Memory B cell (primary cell): ENCODE measurements around the gene PCMT1.
A peak's percentile ranks its signal among the peaks of the same experiment; 100 is the strongest.
"Not testable (repeated sequence)": the region's sequence is repeated elsewhere in the genome, so short reads cannot be mapped to it uniquely, and the experiment has no call there.

Experiments
- ATAC-seq: fragments of 150-1000 bp; cut with Tn5 transposase; 2 replicates; pipeline ENCODE4 v1.10.0; 2021; ENCODE audit warnings: low read depth, mild to moderate bottlenecking, moderate library complexity
- DNase-seq, 2 donors: peaks; one replicate each; pipeline ENCODE4 v3.0.0; 2022; ENCODE audit warnings: low spot score in 2 of 2
- H3K27ac Mint-ChIP-seq: one replicate; pipeline ENCODE4 v1.8.0; 2022; ENCODE audit warnings: mild to moderate bottlenecking, moderate library complexity, mixed read lengths
- H3K27me3 Mint-ChIP-seq: one replicate; pipeline ENCODE4 v1.8.0; 2022; ENCODE audit warnings: mixed read lengths
- H3K36me3 Mint-ChIP-seq: one replicate; pipeline ENCODE4 v1.8.0; 2022; ENCODE audit warnings: mild to moderate bottlenecking, mixed read lengths
- H3K4me1 Mint-ChIP-seq: one replicate; pipeline ENCODE4 v1.8.0; 2022; ENCODE audit warnings: mixed read lengths
- H3K4me3 Mint-ChIP-seq: one replicate; pipeline ENCODE4 v1.8.0; 2022; ENCODE audit warnings: mild to moderate bottlenecking, moderate library complexity, mixed read lengths
- H3K9me3 Mint-ChIP-seq: one replicate; pipeline ENCODE4 v1.8.0; 2022; ENCODE audit warnings: mixed read lengths

The PCMT1 gene

DNA sequence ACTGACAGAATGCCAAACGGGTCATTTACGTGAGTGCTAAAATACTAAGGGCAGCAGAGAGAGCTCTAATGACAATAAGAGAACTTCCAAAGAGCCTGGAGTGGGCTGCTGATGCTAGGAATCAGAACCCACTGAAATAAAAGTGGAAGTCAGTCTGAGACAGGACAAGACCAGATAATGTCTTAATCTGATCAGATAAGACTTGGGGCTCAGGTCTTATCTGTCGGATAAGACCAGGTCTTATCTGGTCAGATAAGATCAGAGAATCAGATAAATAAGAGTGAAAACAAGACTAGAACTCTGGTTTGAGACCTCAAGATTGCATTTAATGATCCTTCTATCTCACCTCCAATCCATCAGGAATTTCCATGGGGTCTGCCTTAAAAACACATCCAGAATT lies 96.0 kb downstream of the PCMT1 start:
- Mint-ChIP-seq H3K4me3 (no peak overlapping the region), H3K9me3 (no peaks in the 10 kb centered on the region), H3K36me3 (no peaks in the 10 kb centered on the region), H3K4me1 (no peaks in the 10 kb centered on the region), H3K27ac (no peak overlapping the region), H3K27me3 (peaks cover 3% of the 10 kb centered on the region)
- no peak for DNase-seq
- ATAC-seq = no peak

DNA sequence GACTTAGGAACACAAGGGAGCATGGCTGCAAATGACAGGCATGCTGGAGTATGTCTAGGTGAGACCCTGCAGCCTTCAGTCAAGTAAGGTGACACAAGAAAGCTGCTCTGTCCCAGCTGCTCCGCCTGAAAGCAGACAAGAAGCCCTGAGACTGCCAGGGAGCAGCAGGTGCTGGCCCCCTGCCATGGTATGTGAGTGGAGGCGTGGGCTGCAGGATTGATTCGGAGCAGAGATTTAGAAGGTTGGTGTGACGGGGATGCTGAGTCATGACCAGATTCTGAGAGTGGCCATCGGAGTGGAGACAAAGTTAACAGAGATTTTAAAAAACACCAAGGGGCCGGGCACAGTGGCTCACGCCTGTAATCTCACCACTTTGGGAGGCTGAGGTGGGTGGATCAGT lies 96.8 kb downstream of the PCMT1 start:
- Mint-ChIP-seq H3K4me3 (no peak overlapping the region), H3K27ac (no peak overlapping the region), H3K9me3 (no peaks in the 10 kb centered on the region), H3K27me3 (peaks cover 3% of the 10 kb centered on the region), H3K36me3 (peaks cover 2% of the 10 kb centered on the region), H3K4me1 (peaks cover 4% of the 10 kb centered on the region)
- DNase-seq = no peak
- ATAC-seq = no peak

DNA sequence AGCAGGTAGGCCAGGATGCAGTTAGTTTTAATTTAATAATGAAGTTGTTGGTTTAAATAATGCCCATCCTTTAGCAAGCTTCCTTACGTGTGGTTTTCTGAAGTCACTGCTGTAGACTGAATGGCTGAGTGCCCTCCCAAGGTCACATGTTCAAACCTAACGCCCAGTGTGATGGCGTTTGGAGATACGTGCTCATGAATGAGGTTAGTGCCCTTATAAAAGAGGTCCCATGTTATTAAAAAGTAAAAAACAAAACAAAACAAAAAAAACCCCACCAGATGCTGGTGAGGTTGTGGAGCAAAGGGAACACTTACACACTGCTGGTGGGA lies 98.4 kb downstream of the PCMT1 start:
- no peak for ATAC-seq
- peaks cover 2% of the 10 kb centered on the region for H3K36me3 Mint-ChIP-seq
- peaks cover 17% of the 10 kb centered on the region for H3K4me1 Mint-ChIP-seq
- H3K27me3 Mint-ChIP-seq = peaks cover 3% of the 10 kb centered on the region
- no peak overlapping the region for H3K27ac Mint-ChIP-seq
- no peak for DNase-seq
- H3K9me3 Mint-ChIP-seq = peaks cover 1% of the 10 kb centered on the region
- H3K4me3 Mint-ChIP-seq = no peak overlapping the region

DNA sequence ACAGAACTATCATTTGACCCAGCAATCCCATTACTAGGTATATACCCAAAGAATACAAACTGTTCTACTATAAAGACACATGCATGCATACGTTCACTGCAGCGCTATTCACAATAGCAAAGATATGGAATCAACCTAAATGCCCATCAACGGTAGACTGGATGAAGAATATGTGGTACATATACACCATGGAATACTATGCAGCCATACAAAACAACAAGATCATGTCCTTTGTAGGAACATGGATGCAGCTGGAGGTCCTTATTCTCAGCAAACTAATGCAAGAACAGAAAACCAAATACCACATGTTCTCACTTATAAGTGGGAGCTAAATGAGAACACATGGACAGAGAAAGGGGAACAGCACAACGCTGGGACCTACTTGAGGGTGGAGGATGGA lies 98.8 kb downstream of the PCMT1 start:
- H3K4me3 Mint-ChIP-seq, H3K27ac Mint-ChIP-seq, H3K27me3 Mint-ChIP-seq, H3K9me3 Mint-ChIP-seq, ATAC-seq, H3K36me3 Mint-ChIP-seq, DNase-seq: not testable (repeated sequence)
- H3K4me1 Mint-ChIP-seq = peaks cover 21% of the 10 kb centered on the region

DNA sequence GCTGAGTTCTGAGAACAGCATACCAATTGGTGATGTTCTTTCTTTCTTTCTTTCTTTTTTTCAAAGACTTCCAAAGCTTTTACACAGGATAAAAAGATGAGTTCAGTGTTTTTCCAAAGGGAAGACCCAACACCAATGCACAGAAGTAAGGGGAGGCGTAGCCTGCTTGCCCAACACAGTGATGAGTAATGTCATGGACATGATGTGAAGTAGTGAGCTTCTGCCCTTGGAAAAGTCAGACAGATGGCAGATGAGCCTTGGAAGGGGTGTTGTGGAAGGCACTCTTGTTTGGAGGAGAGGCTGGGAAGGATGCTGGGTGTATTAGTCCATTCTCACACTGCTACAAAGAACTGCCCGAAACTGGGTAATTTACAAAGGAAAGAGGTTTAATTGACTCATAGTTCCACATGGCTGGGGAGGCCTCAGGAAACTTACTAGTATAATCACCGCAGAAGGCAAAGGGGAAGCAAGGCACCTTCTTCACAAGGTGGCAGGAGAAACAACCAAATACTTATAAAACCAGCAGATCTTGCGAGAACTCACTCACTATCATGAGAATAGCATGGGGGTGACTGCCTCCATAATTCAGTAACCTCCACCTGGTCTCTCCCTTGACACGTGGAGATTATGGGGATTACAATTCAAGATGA lies 102.0 kb downstream of the PCMT1 start:
- no peak for DNase-seq
- peaks cover 2% of the 10 kb centered on the region for H3K27me3 Mint-ChIP-seq
- ATAC-seq = peak; percentile 26
- peaks cover 2% of the 10 kb centered on the region for H3K36me3 Mint-ChIP-seq
- peaks cover 28% of the 10 kb centered on the region for H3K4me1 Mint-ChIP-seq
- H3K4me3 Mint-ChIP-seq = peak overlapping the region; percentile 67
- peak overlapping the region; percentile 77 for H3K27ac Mint-ChIP-seq
- peaks cover 1% of the 10 kb centered on the region for H3K9me3 Mint-ChIP-seq

DNA sequence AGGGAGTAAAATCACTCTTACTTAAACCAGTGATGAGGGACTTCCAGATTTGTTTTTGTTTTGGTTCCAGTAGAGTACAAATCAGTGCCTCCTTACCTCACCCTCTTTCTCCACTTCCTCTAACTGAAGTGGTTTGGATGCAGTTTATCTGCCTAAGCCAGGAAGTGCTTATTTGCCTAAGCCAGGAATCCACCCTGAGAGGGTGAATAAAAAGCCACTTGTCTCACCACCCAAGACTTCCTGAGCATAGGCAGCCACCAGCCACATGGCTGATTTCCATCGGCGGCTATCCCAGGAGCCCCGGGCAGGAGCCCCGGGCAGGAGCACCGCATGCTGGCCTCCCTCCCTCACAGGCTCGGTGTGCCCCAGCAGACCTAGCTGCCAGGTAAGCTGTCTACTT lies 102.6 kb downstream of the PCMT1 start:
- Mint-ChIP-seq H3K4me3 (peak overlapping the region; percentile 67), H3K27me3 (peaks cover 2% of the 10 kb centered on the region), H3K27ac (peak overlapping the region; percentile 77), H3K4me1 (peaks cover 28% of the 10 kb centered on the region), H3K36me3 (peaks cover 2% of the 10 kb centered on the region), H3K9me3 (peaks cover 1% of the 10 kb centered on the region)
- ATAC-seq = peak; percentile 99
- DNase-seq = peak; percentile 16 to 57

DNA sequence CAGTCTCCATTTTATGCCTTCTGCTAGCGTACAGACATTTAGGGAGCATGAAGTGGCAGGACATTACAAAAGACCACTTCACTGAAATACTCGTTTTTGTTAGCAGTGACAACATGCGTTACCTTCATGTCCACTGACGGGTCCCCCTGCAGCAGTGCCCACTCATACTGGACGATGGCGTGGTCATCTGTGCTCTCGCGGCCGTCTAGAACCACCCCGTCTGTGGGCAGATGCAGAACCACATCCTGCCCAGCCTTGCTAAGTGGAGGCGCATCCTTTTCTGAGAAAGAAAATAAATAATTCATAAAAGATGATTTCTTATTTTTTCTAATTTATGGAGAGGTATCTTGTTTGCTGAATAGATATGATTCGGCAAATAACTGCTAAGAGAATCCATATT lies 103.3 kb downstream of the PCMT1 start:
- no peak overlapping the region for H3K27ac Mint-ChIP-seq
- DNase-seq = no peak
- ATAC-seq = no peak

DNA sequence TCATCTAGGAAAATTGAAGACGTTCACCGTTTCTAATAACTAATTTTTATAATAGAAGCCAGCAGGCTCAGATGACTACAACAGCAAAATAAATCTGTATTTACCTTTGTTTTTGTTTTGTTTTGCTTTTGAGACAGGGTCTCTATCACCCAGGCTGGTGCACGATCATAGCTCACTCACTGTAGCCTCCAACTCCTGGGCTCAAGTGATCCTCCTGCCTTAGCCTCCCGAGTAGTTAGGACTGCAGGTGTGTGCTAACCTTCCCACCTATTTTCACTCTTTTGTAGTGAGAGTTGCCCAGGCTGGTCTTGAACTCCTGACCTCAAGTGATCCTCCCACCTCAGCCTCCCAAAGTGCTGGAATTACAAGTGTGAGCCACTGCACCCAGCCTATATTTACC lies 104.5 kb downstream of the PCMT1 start:
- not testable (repeated sequence) for H3K9me3 Mint-ChIP-seq

More for the DNA sequence above, 103.3 kb downstream of the PCMT1 start:
- Mint-ChIP-seq H3K36me3 (peaks cover 2% of the 10 kb centered on the region), H3K4me3 (peak overlapping the region; percentile 67), H3K9me3 (peaks cover 1% of the 10 kb centered on the region), H3K27me3 (peaks cover 2% of the 10 kb centered on the region), H3K4me1 (peaks cover 28% of the 10 kb centered on the region)

DNA sequence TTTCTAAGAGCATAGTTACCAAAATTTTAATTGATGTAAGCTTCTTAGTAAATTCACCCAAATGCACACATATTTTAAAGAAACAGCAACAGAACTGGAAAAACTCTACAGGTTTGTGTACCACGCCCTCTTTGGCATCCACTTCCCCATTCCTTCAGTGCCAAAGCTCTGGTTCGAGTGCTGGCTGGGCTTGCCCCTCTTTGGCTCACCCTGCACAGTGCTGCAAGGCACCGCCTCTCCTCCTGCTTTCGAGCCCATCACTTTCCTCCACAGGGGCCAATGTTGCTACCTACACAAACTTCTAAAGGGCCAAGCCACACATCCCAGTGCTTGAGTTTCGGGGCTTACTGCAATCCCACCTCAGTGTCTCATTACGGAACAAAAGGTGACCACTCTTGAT lies 105.0 kb downstream of the PCMT1 start:
- ATAC-seq = no peak
- peaks cover 28% of the 10 kb centered on the region for H3K4me1 Mint-ChIP-seq
- H3K27me3 Mint-ChIP-seq = peaks cover 2% of the 10 kb centered on the region
- H3K4me3 Mint-ChIP-seq = no peak overlapping the region
- H3K27ac Mint-ChIP-seq = no peak overlapping the region
- peaks cover 1% of the 10 kb centered on the region for H3K9me3 Mint-ChIP-seq
- no peak for DNase-seq
- peaks cover 2% of the 10 kb centered on the region for H3K36me3 Mint-ChIP-seq

More for the DNA sequence above, 104.5 kb downstream of the PCMT1 start:
- peak overlapping the region; percentile 11 for H3K4me3 Mint-ChIP-seq
- H3K27me3 Mint-ChIP-seq, H3K36me3 Mint-ChIP-seq, DNase-seq, H3K27ac Mint-ChIP-seq, ATAC-seq: not testable (repeated sequence)
- H3K4me1 Mint-ChIP-seq = peaks cover 28% of the 10 kb centered on the region

DNA sequence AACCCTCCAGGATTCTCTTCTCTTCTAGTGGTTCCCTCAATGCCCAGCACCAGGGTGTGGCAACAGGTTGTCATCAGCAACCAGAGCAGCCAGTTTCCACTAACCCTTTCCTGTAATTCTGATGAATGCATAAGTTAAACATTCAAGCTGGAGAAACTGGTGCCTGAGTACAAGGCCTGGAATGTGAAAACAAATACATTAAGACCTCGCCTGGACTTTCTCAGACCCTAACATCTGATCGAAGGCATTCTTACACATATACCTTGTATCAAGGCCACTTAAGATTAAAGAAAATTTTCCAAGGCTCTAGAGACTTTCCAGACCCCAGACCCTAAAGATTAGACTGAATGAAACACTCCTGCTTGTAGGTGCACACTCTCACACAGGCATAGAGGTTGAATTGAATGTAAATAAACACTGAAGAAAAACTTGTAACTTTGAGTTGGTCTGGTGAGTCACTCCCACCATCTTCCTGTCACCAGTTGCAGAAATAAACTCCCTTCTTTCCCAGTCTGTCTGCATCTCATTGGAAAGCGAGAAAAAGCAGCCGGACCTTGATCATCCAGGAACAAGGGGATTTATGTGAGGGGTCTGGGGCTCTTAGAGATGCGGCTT lies 105.6 kb downstream of the PCMT1 start:
- Mint-ChIP-seq H3K27ac (no peak overlapping the region), H3K9me3 (peaks cover 1% of the 10 kb centered on the region), H3K4me1 (peaks cover 28% of the 10 kb centered on the region), H3K4me3 (no peak overlapping the region), H3K36me3 (peaks cover 2% of the 10 kb centered on the region), H3K27me3 (no peaks in the 10 kb centered on the region)
- ATAC-seq = no peak
- DNase-seq = no peak

DNA sequence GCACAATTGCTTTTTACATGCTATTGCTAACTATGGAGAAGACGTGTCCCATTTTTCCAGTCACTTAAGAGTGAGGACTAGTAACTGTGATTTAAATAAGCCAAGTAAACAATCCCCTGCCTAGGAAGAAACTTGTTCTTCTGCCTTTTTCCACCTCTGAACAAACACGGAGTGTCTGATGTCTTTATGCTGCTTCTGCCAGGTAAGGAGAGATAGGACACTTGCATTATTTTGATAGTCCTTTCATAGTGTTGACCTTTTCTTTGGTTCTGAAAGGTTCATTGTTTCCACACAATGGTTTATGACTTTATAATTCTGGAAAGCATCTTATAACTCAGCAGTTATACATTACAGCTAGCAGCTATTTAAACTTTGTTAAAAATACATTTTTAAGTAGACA lies 106.2 kb downstream of the PCMT1 start:
- peaks cover 5% of the 10 kb centered on the region for H3K27me3 Mint-ChIP-seq
- peaks cover 1% of the 10 kb centered on the region for H3K9me3 Mint-ChIP-seq
- DNase-seq (no peak), ATAC-seq (no peak)
- H3K27ac Mint-ChIP-seq = no peak overlapping the region
- H3K4me3 Mint-ChIP-seq = no peak overlapping the region
- H3K36me3 Mint-ChIP-seq = peaks cover 2% of the 10 kb centered on the region
- peaks cover 28% of the 10 kb centered on the region for H3K4me1 Mint-ChIP-seq

DNA sequence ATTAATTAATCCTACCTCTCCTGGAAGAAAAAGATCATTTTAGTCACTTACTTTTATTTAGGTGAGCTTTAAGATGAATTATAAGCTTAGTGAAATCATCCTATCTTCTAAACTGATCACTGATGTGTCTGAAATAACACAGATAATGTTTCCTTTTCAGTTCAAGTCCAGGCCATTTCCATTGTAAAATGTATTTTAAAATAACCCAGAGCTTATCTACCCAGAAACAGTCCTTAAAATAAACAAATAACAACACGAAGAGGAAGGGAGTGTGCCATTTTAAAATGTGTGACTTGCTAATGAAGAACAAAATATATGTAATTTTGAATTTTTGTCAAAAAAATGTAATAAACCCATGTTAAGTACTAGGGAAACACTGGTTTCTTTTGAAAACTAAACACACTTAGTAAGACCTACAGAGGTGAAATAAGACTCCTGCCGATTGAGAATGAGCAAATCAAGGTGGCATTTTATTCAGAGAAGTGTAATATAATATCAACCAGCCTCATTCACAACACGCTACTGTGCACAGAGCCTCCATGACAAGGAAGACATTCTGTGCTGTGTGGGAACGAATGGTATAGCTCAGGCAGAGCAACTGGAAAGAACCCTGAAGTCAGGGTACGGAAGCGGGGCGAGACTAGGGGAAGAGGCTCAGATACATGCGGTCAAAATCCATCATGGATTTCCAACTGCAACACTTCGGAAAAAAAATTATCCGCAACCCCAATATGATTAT lies 106.9 kb downstream of the PCMT1 start:
- H3K27ac Mint-ChIP-seq = no peak overlapping the region
- ATAC-seq (no peak), DNase-seq (no peak)
- no peak overlapping the region for H3K4me3 Mint-ChIP-seq
- no peaks in the 10 kb centered on the region for H3K36me3 Mint-ChIP-seq
- peaks cover 1% of the 10 kb centered on the region for H3K9me3 Mint-ChIP-seq
- H3K27me3 Mint-ChIP-seq = peaks cover 10% of the 10 kb centered on the region
- peaks cover 23% of the 10 kb centered on the region for H3K4me1 Mint-ChIP-seq

DNA sequence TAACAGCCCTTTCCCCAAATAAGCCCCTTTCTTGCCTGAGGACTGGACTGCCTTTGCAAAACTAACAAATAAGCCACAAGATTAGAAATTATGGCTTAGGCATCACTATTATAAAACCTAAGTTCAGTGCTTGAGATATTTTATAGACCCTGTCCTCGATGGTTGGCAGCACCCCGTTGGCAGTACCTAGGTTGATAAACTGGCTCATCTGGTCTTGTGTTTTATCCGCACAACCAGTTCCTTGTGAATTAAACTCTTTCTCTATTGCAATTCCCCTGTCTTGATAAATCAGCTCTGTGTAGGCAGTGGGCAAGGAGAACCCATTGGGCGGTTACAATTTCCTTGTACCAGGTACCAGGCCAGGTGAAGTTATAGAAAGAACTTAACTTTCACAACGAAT lies 108.0 kb downstream of the PCMT1 start:
- H3K4me3 Mint-ChIP-seq = no peak overlapping the region
- peaks cover 10% of the 10 kb centered on the region for H3K27me3 Mint-ChIP-seq
- H3K27ac Mint-ChIP-seq = no peak overlapping the region
- no peak for ATAC-seq
- H3K36me3 Mint-ChIP-seq = no peaks in the 10 kb centered on the region
- no peak for DNase-seq
- H3K4me1 Mint-ChIP-seq = peaks cover 15% of the 10 kb centered on the region
- H3K9me3 Mint-ChIP-seq = no peaks in the 10 kb centered on the region

DNA sequence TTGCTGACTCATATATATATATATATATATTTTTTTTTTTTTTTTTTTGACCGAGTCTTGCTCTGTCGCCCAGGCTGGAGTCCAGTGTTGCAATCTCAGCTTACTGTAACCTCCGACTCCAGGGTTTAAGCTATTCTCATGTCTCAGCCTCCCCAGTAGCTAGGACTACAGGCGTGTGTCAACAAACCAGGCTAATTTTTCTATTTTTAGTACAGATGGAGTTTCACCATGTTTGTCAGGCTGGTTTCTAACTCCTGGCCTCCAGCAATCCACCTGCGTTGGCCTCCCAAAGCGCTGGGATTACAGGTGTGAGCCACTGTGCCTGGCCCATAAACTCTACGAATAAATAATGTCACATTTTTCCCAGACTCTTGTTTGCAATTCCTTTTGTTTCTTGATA lies 109.8 kb downstream of the PCMT1 start:
- ATAC-seq (no peak), DNase-seq (no peak)
- Mint-ChIP-seq H3K27me3 (peaks cover 10% of the 10 kb centered on the region), H3K36me3 (no peaks in the 10 kb centered on the region), H3K4me3 (no peak overlapping the region), H3K27ac (no peak overlapping the region), H3K9me3 (no peaks in the 10 kb centered on the region), H3K4me1 (peaks cover 10% of the 10 kb centered on the region)
